AG09319 (cell line): Measurements from ENCODE around the gene ARHGDIB.

Source experiments
- DNase-seq: peaks from one replicate; pipeline ENCODE4 v3.0.0-alpha.2; 2010; ENCODE audit warnings: low read depth; ENCODE audit errors: extremely low read depth
- TF ChIP-seq, protein P1 (sequence below): IDR thresholded peaks from 2 replicates; pipeline ENCODE4 v1.5.1; 2011; ENCODE audit warnings: low read depth, mild to moderate bottlenecking, inconsistent platforms, low read length, moderate library complexity

Gene ARHGDIB

DNA sequence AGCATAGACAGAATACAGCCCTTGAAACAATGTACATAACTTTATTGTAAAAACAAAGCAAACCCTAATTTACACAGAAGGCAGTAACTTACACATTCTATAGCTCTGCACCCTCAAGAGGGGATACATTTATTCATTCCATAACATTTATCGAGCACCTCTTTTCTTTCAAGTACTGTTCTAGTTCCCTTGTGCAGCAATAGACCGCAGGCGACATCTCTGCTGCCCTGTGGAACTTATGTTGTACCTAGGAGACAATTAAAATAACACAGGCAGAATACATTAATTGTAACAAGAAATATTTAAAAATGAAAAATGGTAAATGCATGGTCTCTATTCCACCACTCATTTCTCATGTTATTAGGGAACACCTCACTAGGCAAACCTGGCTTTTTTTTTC, 1.4 kb upstream of the ARHGDIB start:
- no peak for DNase-seq
- TF ChIP-seq, protein P1, sequence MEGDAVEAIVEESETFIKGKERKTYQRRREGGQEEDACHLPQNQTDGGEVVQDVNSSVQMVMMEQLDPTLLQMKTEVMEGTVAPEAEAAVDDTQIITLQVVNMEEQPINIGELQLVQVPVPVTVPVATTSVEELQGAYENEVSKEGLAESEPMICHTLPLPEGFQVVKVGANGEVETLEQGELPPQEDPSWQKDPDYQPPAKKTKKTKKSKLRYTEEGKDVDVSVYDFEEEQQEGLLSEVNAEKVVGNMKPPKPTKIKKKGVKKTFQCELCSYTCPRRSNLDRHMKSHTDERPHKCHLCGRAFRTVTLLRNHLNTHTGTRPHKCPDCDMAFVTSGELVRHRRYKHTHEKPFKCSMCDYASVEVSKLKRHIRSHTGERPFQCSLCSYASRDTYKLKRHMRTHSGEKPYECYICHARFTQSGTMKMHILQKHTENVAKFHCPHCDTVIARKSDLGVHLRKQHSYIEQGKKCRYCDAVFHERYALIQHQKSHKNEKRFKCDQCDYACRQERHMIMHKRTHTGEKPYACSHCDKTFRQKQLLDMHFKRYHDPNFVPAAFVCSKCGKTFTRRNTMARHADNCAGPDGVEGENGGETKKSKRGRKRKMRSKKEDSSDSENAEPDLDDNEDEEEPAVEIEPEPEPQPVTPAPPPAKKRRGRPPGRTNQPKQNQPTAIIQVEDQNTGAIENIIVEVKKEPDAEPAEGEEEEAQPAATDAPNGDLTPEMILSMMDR: no peak

DNA sequence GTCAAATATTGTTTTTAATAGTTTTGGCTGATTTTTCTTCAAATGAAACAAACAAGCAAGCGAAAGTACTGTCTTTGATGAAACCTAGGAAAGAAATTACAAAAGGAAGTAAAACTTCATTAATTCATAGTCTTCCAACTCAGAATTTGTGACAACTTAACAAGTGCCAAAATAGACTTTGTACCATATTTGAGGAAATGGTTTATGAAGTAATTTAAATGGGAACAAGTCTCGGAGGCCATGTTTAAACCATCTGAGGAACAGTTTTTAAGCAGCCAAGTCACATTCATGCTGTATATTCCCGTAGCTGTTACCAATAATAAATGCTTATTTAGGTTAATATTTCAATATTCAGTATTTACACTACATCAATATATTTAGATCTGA, 745 bp upstream of the ARHGDIB start:
- TF ChIP-seq, protein P1: no peak

GRCh38 chr12:14960548-14961465, 594 bp downstream of the ARHGDIB start:
- DNase-seq: no peak
- TF ChIP-seq, protein P1: no peak

More for the DNA sequence above, 745 bp upstream of the ARHGDIB start:
- DNase-seq: no peak

- no peak for DNase-seq
- TF ChIP-seq, protein P1: no peak
Observed at GRCh38 chr12:14959916-14960496, 1.4 kb downstream of the ARHGDIB start.

GRCh38 chr12:14959463-14959862, 1.9 kb downstream of the ARHGDIB start:
- TF ChIP-seq, protein P1: no peak
- DNase-seq: no peak

- DNase-seq: no peak
- TF ChIP-seq, protein P1: no peak
Observed at GRCh38 chr12:14959126-14959440, 2.3 kb downstream of the ARHGDIB start.

DNA sequence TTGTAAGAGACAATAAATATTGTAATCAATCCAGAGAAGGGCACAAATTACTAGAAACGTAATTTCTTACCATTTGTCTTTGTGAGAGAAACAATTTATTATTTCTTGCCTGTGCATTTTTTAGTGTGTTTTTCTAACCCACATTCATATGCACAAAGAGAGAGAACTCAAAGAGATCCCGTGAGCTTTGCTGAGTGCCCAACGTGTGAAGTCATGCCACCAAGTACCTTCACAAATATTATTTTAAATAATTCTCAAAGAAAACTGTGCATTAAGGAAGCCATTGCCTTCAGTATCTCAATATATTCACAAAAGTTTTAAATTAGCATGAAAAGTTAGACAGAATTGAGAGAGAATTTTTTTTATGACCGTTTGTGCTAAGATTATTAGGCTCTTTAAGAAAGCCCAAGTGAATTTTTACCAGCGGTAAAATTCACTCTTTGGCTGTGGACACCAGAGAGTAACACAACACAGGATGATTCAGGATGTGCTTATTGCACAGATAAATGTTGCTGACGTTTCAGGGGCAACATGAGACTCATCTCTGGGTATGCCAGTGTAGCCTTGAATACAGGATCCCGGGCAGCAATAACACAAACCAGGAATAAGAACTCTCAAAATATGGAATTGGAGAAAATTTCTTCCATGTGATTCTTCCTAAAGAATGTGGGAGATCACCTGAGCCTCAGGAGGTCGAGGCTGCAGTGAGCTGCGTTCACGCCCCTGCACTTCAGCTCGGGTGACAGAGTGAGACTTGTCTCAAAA, 2.9 kb downstream of the ARHGDIB start:
- TF ChIP-seq, protein P1: no peak
- no peak for DNase-seq
